GM19372 (cell line): ENCODE results near the gene NRG4.
"Not testable (repeated sequence)": the region's sequence is repeated elsewhere in the genome, so short reads cannot be mapped to it uniquely, and the experiment has no call there.

ENCODE experiments used
- ATAC-seq: cut with Tn5 transposase; IDR thresholded peaks from one replicate; pipeline ENCODE4 v1.9.1; 2021; ENCODE audit warnings: mild to moderate bottlenecking, low read depth, moderate library complexity; ENCODE audit not compliant: unreplicated experiment

NRG4 gene

GRCh38 chr15:75995611-75996010 is 16.6 kb downstream of the NRG4 start:
- no peak for ATAC-seq

- ATAC-seq, result no peak
Measured at GRCh38 chr15:75994220-75994619, 18.0 kb downstream of the NRG4 start.

GRCh38 chr15:75992897-75993296 is 19.3 kb downstream of the NRG4 start:
- ATAC-seq, result no peak

- no peak for ATAC-seq
Measured at GRCh38 chr15:75989875-75990274, 22.3 kb downstream of the NRG4 start.

GRCh38 chr15:75989045-75989444 is 23.2 kb downstream of the NRG4 start:
- no peak for ATAC-seq

- ATAC-seq, result no peak
Measured at GRCh38 chr15:75985971-75986370, 26.3 kb downstream of the NRG4 start.

GRCh38 chr15:75984706-75985105 is 27.5 kb downstream of the NRG4 start:
- ATAC-seq, result not testable (repeated sequence)

GRCh38 chr15:75982468-75982867 is 29.8 kb downstream of the NRG4 start:
- ATAC-seq, result no peak

- ATAC-seq, result no peak
Measured at GRCh38 chr15:75981149-75981815, 30.9 kb downstream of the NRG4 start.

- ATAC-seq, result not testable (repeated sequence)
Measured at GRCh38 chr15:75976766-75977165, 35.5 kb downstream of the NRG4 start.

GRCh38 chr15:75966073-75966472 is 46.2 kb downstream of the NRG4 start:
- no peak for ATAC-seq

GRCh38 chr15:75961331-75961730 is 50.9 kb downstream of the NRG4 start:
- no peak for ATAC-seq

- ATAC-seq, result no peak
Measured at GRCh38 chr15:75955720-75956119, 56.5 kb downstream of the NRG4 start.

GRCh38 chr15:75952525-75952924 is 59.7 kb downstream of the NRG4 start:
- no peak for ATAC-seq

- ATAC-seq, result no peak
Measured at GRCh38 chr15:75948761-75949296, 63.4 kb downstream of the NRG4 start.

GRCh38 chr15:75947092-75947491 is 65.1 kb downstream of the NRG4 start:
- no peak for ATAC-seq

GRCh38 chr15:75945953-75946352 is 66.3 kb downstream of the NRG4 start:
- no peak for ATAC-seq

GRCh38 chr15:75943713-75944215 is 68.5 kb downstream of the NRG4 start:
- no peak for ATAC-seq

GRCh38 chr15:75943246-75943645 is 69.0 kb downstream of the NRG4 start:
- ATAC-seq, result no peak

- no peak for ATAC-seq
Measured at GRCh38 chr15:75942464-75942863, 69.8 kb downstream of the NRG4 start.

GRCh38 chr15:75930866-75931265 is 81.4 kb downstream of the NRG4 start:
- ATAC-seq, result no peak

GRCh38 chr15:75929799-75930565 is 82.2 kb downstream of the NRG4 start:
- ATAC-seq, result no peak
